ENCODE data around the gene VEZF1.

DNA sequence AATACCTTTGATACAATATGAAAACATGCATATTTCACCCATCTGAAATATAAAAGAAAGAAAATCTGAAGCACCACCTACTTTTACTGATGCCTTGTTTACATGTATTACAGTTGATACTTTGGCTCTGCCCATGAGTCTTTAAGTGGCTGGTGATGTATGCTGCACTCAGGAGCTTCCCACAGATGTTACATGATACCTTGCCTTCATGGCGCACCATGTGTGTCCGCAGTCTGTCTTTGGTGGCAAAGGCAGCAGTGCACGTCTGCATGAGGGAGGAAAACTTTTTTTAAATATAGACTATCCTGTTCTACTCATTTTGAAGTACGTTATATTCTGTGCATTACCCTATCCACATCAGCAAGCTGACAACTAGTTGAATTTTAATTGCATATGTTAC lies 7.5 kb downstream of the VEZF1 start:
- TF ChIP-seq, protein P1, sequence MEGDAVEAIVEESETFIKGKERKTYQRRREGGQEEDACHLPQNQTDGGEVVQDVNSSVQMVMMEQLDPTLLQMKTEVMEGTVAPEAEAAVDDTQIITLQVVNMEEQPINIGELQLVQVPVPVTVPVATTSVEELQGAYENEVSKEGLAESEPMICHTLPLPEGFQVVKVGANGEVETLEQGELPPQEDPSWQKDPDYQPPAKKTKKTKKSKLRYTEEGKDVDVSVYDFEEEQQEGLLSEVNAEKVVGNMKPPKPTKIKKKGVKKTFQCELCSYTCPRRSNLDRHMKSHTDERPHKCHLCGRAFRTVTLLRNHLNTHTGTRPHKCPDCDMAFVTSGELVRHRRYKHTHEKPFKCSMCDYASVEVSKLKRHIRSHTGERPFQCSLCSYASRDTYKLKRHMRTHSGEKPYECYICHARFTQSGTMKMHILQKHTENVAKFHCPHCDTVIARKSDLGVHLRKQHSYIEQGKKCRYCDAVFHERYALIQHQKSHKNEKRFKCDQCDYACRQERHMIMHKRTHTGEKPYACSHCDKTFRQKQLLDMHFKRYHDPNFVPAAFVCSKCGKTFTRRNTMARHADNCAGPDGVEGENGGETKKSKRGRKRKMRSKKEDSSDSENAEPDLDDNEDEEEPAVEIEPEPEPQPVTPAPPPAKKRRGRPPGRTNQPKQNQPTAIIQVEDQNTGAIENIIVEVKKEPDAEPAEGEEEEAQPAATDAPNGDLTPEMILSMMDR (IDR thresholded peaks at IDR 0.05) = no peak
- TF ChIP-seq POLR2A (IDR thresholded peaks at IDR 0.05) (no peak), POLR2AphosphoS5 (IDR thresholded peaks at IDR 0.05) (no peak)

All from upper lobe of left lung (tissue), 4 donors.